Upper lobe of right lung (tissue), 1 donor: ENCODE results near the gene IGFBP2. TPM values are rescaled to one million over a fixed set of nuclear protein-coding genes. Genes with fewer than 3 reads are reported as not detected.

Source experiments
- ATAC-seq: fragments of 200-7000 bp; cut with Tn5 transposase; one replicate; pipeline ENCODE4 v1.9.1; 2020; ENCODE audit warnings: mild to moderate bottlenecking, moderate library complexity
- DNase-seq: peaks from one replicate; pipeline ENCODE4 v3.0.0-alpha.2; 2020
- H3K27ac ChIP-seq: fragments of 200-600 bp; one replicate; pipeline ENCODE4 v1.8.0; 2022
- H3K27me3 ChIP-seq: fragments of 200-600 bp; one replicate; pipeline ENCODE4 v1.8.0; 2022; ENCODE audit warnings: mild to moderate bottlenecking
- H3K36me3 ChIP-seq: fragments of 200-600 bp; one replicate; pipeline ENCODE4 v1.8.0; 2022
- H3K4me1 ChIP-seq: fragments of 200-600 bp; one replicate; pipeline ENCODE4 v1.8.0; 2022
- H3K4me3 ChIP-seq: fragments of 200-600 bp; one replicate; pipeline ENCODE4 v1.8.0; 2022; ENCODE audit warnings: mild to moderate bottlenecking
- H3K9me3 ChIP-seq: fragments of 200-600 bp; one replicate; pipeline ENCODE4 v1.8.0; 2022
- CTCF ChIP-seq: fragments of 200-600 bp; IDR thresholded peaks from one replicate; pipeline ENCODE4 v1.8.0; 2022; ENCODE audit warnings: antibody characterized with exemption
- intact Hi-C: fragments of 100-400 bp; cut with DNase I; formaldehyde crosslinking; loops from one replicate; pipeline ENCODE4 v1.11.0; 2022
- total RNA-seq: library from RNA; stranded (reverse); fragmentation: NEBNext Ultra II Directional; extraction: Animal tissue kit (Norgen Biotek cat#: 25700); gene quantifications from one replicate; pipeline ENCODE4 v1.2.1, GENCODE V29; 2021
- donor health status: DM: no; HTN: yes; CAD: no; lungs with severe emphysema.

The IGFBP2 gene
- total RNA-seq, 1 donor from 2014 or later: 46.1 TPM

- ATAC-seq (no peak), DNase-seq (no peak)
- intact Hi-C loops: no loop called here
- Histone ChIP-seq H3K4me3 (no peak overlapping the region), H3K36me3 (no peaks in the 10 kb centered on the region), H3K27ac (no peak overlapping the region), H3K9me3 (no peaks in the 10 kb centered on the region), H3K4me1 (peaks cover 21% of the 10 kb centered on the region), H3K27me3 (peaks cover 21% of the 10 kb centered on the region)
- no peak for TF ChIP-seq CTCF
These were observed 771 bp upstream of the IGFBP2 start for GRCh38 chr2:216632346-216632951.

- H3K36me3 ChIP-seq: no peaks in the 10 kb centered on the region
- H3K4me3 ChIP-seq: peak overlapping the region; percentile 52
- intact Hi-C loops: no loop called here
- H3K27me3 ChIP-seq: peaks cover 32% of the 10 kb centered on the region
- no peaks in the 10 kb centered on the region for H3K9me3 ChIP-seq
- H3K27ac ChIP-seq: no peak overlapping the region
- DNase-seq (no peak), ATAC-seq (peak; percentile 12)
- peaks cover 21% of the 10 kb centered on the region for H3K4me1 ChIP-seq
- TF ChIP-seq CTCF: no peak
These were observed 573 bp downstream of the IGFBP2 start for GRCh38 chr2:216633616-216634369.

DNA sequence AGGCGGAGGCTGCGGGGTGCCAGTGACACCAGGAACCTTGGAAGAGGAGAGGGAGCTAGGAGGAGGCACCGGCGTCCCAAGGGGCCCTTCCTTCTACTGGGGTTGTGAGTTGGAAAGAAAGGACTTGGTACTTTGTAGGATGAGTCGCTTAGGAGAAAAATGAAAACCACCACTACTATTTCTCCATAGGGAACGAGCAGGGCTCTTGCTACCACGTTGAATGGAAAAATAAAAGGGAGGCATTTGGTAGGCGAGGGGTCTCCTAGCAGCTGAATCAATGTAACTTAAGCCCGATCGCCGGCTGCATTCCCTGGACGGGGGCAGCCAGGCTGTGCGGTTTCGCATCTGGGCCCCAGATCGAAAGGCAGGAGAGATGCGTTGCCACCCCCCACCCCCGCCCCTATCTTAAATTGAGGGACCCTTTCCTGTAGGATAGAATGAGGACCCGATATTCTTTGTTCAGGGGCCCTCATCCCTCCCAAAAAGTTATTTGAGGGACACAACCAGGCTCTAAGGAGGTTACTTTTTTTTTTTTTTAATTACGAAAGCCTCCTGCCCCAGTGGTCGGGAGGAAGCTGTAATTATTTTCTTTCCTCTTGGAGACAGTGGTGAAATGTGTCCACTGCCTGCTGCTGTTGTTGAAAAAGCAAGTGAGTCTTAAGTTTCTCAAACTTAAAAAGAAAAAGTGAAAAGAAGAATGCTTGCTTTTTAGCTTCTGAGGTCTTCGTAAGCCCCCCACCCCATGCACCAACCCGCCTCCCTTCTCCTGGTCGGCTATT is 1.3 kb downstream of the IGFBP2 start:
- Histone ChIP-seq H3K4me1 (peaks cover 21% of the 10 kb centered on the region), H3K9me3 (no peaks in the 10 kb centered on the region), H3K27ac (no peak overlapping the region), H3K27me3 (peaks cover 32% of the 10 kb centered on the region), H3K4me3 (peak overlapping the region; percentile 52), H3K36me3 (no peaks in the 10 kb centered on the region)
- intact Hi-C loops: no loop called here
- DNase-seq (no peak), ATAC-seq (no peak)
- TF ChIP-seq CTCF: no peak

DNA sequence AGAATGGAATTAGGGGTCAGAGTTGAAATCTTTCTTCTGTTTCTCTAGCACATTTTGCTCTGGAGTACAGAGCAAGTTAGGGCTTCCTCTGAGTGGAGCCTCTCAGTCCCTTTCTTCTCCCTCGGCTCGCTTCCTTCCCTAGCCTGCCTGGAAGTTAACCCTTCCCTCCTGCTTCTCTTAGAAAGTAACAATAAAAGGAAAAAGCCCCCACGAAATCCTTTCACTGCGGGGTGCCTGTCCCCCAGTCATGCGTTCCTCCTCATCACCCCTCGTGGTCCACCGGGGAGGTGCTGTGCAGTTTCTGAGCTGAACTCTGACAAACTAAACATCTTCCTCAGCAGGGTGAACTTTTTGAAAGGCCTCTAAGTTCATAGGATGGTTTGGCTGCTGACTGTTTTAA is 2.0 kb downstream of the IGFBP2 start:
- DNase-seq (no peak), ATAC-seq (no peak)
- no peaks in the 10 kb centered on the region for H3K9me3 ChIP-seq
- H3K36me3 ChIP-seq: no peaks in the 10 kb centered on the region
- peaks cover 36% of the 10 kb centered on the region for H3K27me3 ChIP-seq
- H3K4me3 ChIP-seq: peak overlapping the region; percentile 52
- H3K27ac ChIP-seq: no peak overlapping the region
- peaks cover 21% of the 10 kb centered on the region for H3K4me1 ChIP-seq
- no peak for TF ChIP-seq CTCF
- intact Hi-C loops: no loop called here

- Histone ChIP-seq H3K27ac (no peak overlapping the region), H3K4me1 (peaks cover 21% of the 10 kb centered on the region), H3K4me3 (no peak overlapping the region), H3K27me3 (peaks cover 43% of the 10 kb centered on the region), H3K36me3 (no peaks in the 10 kb centered on the region), H3K9me3 (no peaks in the 10 kb centered on the region)
- no peak for TF ChIP-seq CTCF
- intact Hi-C loops: no loop called here
- DNase-seq: no peak
- no peak for ATAC-seq
These were observed 2.7 kb downstream of the IGFBP2 start for GRCh38 chr2:216635701-216636550.
